ENCODE data around the gene TMPO.

DNA sequence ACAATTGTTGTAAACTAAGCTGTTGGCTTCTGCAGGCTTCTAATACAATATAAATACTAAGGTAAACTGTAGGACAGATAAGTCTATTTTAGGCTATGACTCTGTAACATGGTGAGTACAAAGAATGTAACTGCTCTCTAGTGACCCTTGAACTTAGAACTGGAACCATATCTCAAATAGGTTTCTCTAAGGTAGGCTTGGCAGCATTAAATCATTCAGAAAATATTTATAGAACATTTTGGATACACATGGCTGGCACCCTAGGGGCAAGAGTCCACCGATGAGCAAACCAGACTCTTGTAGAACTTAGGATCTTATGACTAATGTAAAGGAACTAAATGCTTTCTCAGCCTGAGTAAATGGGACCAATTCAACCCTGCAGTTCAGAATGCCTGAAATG lies 58.7 kb downstream of the TMPO start:
- TF ChIP-seq, protein P1, sequence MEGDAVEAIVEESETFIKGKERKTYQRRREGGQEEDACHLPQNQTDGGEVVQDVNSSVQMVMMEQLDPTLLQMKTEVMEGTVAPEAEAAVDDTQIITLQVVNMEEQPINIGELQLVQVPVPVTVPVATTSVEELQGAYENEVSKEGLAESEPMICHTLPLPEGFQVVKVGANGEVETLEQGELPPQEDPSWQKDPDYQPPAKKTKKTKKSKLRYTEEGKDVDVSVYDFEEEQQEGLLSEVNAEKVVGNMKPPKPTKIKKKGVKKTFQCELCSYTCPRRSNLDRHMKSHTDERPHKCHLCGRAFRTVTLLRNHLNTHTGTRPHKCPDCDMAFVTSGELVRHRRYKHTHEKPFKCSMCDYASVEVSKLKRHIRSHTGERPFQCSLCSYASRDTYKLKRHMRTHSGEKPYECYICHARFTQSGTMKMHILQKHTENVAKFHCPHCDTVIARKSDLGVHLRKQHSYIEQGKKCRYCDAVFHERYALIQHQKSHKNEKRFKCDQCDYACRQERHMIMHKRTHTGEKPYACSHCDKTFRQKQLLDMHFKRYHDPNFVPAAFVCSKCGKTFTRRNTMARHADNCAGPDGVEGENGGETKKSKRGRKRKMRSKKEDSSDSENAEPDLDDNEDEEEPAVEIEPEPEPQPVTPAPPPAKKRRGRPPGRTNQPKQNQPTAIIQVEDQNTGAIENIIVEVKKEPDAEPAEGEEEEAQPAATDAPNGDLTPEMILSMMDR (IDR thresholded peaks at IDR 0.05) = no peak
- no peak for TF ChIP-seq POLR2A (IDR thresholded peaks at IDR 0.05)

All from right lobe of liver (tissue), 4 donors.